GM18870 (cell line): ENCODE data around the gene ACOX3.
"Not testable (repeated sequence)": the region's sequence is repeated elsewhere in the genome, so short reads cannot be mapped to it uniquely, and the experiment has no call there.

Experiments used
- ATAC-seq: cut with Tn5 transposase; IDR thresholded peaks from one replicate; pipeline ENCODE4 v1.9.1; 2021; ENCODE audit warnings: moderate library complexity; ENCODE audit not compliant: unreplicated experiment

Gene ACOX3

DNA sequence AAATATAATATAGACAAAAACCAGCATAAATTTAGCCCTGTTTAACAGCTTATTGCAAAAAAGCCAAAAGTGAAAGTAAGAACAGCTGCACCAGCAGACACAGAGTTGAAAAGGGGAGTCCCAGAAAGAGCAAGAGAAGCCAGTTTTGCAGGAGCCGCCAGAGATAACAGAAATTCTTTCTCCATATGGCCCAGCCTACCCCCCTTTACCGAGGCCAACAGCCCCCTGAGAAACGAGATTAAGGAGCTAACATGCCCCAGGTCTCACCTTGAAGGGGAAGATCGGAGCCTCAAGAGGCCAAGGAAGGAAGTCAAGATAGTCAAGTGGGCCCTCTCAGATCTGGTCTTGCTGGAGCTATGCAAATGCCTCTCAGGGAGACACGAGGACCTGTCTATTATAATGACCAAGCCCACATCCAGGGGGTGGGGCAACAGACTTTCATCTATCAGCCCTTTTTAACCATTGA, 4.8 kb downstream of the ACOX3 start:
- ATAC-seq: peak; percentile 59

DNA sequence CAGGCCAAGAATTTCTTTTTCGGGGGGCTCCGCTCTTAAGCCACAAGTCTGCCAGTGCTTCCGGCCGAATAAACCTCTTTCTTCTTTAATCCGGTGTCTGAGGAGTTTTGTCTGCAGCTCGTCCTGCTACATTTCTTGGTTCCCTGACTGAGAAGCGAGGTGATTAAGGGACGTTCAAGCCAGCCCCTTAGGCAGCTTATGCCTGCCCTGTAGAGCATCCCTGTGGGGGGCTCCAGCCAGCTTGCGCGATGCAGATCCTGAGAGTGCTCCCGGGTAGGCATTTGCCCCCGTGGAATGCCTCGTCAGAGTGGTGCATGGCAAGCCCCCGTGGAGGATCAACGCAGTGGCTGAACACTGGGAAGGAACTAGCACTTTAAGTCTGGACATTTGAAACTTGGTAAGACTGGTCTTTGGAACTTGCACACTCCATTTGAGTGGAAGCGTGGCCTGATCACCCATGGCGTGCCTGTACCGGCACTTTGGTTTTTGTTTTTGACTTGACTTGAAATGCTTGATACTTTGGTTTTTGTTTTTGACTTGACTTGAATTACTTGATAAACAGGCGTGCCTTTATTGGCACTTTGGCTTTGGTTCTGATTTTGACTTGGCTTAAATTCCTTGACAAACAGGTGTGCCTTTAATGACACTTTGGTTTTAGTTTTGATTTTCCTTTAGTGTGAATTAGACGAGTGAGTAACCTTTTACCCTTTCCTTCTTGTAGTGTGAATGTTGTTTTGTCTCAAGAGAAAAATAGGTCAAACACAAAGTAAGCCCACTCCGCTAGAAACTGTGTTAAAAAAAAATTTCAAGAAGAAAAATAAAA, 6.1 kb downstream of the ACOX3 start:
- ATAC-seq: no peak

DNA sequence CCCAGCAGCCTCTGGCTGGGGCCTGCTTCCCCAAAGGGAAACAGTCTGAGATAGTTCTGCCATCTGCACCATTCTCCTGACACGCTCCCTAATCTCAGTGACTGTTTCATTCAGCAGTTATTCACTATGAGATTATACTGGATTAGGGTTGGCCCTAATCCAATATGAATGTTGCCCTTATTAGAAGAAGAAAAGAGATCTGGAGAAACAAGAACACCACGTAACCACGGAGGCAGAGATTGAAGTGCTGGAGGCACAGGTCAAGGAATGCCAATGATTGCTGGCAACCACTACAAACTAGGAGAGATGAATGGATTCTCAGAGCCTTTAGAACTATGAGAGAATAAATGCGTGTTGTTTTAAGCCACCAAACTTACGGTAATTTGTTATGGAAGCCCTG, 7.4 kb downstream of the ACOX3 start:
- no peak for ATAC-seq

DNA sequence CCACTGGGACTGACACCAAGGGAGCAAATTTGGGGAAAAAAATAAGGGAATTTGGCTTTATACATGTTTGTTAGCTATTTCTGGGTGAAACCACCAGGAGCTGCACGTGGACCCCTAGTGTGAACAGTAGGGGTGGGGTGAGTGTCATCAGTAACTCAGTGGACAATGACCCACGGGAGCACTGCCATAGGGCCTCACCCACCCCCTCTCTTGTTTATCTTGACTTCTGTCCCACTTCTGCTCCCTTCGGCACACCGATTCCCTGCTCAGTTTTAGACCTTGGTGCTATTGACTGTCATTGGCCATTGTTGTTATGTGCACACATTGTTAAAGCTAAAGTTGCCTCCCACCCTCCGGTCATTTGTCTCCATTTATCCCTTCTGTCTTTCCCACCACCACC, 9.0 kb downstream of the ACOX3 start:
- ATAC-seq: no peak

DNA sequence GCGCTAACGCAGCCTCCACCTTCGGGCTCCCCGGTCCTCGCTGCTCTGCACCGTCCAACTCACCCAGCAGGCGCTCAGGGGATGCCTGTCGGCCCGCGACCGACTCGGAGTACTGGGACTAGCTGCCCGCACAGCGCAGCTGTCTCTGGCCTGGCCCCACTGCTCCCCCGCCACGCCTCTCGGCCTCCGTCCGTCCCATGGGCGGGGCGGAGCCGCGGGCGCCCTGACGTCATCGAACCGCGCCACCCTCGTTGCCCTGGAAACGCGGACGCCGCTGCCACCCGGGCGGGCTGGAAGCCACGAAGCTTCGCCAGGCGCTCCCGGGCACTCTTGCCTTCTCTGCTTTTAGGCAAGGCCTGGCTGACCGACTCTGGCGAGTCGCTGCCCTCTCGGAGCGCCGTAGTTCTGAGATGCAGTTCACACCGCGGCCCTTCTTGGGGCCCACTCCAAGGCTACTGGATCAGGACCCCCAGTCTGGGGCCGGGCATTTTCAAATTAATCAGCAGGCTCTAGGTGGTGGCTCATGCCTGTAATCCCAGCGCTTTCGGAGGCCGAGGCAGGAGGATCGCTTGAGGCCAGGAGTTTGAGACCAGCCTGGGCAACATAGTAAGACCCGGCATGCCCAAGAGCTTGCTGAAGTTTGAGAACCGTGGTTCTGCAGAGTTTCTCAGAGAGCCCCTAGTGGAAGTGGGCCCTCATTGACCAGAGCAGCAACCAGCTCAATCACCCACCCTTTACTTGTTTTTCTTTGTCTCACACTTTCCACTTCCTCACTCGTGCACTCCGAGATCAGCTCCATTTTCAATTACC, 12.0 kb downstream of the ACOX3 start:
- peak; percentile 79 for ATAC-seq

DNA sequence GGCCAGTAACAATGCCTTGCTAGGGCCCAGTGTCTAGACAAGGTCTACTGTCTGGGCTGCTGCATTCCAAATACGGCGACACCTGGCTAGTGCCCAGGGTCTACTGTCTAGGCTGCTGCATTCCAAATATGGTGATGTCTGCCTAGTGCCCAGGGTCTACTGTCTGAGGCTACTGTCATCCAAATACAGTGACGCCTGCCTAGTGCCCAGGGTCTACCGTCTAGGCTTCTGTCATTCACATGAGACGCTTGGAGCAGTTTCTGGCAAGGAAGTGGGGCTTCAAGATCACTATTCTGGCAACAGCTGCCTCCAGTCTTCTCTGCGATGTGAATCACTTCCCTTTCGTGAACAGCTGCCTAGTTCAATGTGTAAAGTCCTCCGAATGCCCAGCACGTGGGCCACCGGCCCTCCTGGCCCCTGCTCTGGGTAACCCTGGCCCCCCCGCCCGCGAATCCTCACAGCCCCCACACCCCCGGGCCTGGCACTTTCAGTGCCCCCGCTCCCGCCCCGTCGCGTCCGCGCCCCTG, 12.7 kb downstream of the ACOX3 start:
- ATAC-seq: peak; percentile 42

DNA sequence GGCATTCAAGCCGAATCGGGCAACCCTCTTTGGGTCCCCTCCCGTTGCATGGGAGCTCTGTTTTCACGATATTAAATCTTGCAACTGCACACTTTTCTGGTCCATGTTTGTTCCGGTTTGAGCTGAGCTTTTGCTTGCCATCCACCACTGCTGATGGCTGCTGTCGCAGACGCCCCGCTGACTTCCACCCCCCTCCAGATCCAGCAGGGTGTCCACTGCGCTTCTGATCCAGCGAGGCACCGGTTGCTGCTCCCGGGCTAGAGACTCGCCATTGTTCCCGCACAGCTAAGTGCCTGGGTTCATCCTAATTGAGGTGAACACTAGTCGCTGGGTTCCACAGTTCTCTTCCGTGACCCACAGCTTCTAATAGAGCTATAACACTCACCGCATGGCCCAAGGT, 13.3 kb downstream of the ACOX3 start:
- no peak for ATAC-seq

DNA sequence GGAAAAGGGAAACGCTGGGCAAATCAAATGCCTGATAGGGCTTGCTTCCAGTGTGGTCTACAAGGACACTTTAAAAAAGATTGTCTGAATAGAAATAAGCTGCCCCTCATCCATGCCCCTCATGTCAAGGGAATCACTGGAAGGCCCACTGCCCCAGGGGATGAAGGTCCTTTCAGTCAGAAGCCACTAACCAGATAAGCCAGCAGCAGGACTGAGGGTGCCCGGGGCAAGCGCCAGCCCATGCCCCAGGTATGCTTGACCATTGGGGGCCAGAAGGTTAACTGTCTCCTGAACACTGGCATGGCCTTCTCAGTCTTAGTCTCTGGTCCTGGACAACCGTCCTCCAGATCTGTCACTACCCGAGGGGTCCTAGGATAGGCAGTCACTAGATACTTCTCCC, 17.7 kb downstream of the ACOX3 start:
- ATAC-seq: no peak

DNA sequence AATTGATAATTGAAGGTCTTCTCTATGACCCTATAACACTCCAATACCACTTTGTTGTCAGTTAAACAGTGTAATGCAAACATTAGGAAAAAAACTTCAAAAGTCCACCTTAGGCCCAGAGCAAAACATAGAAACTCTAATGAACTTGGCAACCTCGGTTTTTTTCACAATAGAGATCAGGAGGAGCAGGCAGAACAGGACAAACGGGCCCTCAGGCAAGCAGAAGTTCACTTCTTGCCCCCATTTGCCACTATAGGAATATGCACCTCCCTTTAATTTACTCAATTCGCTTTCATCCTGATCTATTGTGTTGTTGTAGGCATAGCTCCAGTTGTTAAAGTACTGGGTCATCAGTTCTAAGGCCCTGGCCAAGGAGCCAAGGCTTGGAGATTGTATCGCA, 18.2 kb downstream of the ACOX3 start:
- ATAC-seq: no peak

DNA sequence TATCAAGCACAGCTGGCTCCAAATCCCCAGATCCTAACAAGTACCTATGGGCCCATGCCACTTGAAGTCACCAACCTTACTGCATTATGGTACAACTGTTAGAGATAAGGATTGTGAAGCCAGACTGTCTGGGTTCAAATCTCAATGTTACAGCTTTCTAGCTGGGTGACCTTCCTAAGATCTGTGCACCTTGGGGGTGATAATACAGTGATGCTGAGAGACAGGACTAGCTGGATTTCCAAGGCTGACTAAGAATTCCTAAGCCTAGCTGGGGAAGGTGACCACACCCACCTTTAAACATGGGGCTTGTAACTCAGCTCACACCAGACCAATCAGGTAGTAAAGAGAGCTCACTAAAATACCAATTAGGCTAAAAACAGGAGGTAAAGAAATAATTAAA, 20.4 kb downstream of the ACOX3 start:
- not testable (repeated sequence) for ATAC-seq

DNA sequence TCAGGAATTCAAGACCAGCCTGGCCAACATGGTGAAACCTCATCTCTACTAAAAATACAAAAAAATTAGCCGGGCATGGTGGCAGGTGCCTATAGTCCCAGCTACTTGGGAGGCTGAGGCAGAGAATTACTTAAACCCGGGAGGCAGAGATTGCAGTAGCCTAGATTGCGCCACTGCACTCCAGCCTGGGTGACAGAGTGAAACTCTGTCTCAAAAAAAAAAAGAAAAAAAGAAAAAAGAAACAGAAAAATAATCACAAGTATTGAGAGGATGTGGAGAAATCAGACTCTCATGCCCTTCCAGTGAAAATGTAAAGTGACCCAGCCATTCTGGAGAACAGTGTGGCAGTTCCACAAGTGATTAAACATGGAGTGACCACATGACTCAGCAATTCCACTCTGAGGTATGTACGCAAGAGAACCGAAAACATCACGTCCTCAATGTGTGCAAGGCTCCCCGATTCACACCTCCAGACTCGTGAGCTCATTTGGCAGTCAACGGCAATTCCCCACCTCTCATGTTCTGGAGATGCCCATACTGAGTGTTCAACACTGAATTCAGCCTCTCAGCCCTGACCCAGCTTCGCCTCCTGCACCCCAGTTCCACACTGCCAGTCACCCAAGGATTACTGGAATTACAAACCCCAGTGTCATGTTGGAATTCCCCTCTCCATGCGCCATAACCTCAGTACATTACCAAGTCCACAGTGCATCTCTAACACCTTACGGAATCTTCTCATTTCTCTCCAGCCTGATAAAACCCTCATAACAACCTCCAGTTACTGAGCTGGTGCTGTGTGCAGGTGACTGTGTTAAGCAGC, 21.1 kb downstream of the ACOX3 start:
- peak; percentile 67 for ATAC-seq

DNA sequence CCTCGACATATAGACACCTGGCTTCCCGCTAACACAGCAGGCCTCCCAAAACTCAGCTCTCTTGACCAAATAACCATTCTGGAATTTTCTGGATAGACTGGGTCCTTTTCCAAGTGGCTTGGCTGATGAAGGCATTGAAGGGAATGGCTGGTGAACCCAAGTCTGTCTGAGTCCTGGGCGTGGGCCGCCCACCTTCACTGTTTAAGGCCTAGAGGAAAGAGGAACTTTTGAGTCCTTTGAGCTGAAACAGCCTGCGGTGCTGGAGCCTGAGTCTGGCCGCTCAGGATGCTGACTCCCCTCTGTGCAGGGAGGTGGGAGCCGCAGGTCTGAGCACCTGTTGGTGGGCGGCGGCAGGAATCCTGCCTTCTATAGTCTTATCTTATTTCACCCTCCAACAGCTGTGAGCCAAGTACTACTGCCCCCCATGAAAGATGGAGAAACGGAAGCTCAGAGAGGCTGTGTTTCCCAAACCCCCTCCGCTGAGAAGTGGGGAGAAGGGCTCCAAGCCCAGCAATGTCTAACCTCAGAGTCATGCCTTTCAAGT, 23.4 kb downstream of the ACOX3 start:
- ATAC-seq: no peak

DNA sequence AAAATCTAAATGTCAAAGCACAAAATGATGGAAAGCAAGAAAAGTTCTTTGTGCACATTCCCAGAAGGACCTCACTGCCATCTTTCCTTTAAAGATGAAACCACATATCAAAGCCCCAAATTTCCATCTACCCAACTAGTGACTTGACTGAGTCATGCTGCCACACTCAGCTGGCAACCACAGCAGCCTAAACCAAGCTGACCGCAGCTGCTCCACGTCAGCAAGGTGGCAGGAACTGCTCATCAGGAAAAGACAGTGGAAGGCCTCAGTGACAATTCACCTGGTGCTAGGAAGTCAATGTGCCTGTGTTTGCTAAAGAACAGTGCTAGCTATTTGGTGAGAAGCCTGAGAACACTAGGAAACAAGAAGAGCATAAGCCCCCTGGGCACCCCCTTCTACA, 26.1 kb downstream of the ACOX3 start:
- ATAC-seq: no peak

DNA sequence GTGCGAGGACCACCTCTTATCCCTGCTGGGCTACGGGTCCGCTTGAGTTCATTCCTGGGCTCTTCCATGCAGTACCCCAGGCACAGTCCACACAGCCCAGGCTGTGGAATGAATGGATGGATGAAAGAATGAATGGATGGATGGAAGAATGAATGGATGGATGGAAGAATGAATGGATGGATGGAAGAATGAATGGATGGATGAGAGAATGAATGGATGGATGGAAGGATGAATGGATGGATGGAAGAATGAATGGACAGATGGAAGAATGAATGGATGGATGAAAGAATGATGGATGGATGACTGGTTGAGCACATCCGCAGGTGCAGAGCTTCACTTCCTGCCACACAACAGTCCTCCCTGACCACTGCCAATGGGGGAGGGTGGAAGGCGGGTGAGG, 28.2 kb downstream of the ACOX3 start:
- ATAC-seq: no peak

DNA sequence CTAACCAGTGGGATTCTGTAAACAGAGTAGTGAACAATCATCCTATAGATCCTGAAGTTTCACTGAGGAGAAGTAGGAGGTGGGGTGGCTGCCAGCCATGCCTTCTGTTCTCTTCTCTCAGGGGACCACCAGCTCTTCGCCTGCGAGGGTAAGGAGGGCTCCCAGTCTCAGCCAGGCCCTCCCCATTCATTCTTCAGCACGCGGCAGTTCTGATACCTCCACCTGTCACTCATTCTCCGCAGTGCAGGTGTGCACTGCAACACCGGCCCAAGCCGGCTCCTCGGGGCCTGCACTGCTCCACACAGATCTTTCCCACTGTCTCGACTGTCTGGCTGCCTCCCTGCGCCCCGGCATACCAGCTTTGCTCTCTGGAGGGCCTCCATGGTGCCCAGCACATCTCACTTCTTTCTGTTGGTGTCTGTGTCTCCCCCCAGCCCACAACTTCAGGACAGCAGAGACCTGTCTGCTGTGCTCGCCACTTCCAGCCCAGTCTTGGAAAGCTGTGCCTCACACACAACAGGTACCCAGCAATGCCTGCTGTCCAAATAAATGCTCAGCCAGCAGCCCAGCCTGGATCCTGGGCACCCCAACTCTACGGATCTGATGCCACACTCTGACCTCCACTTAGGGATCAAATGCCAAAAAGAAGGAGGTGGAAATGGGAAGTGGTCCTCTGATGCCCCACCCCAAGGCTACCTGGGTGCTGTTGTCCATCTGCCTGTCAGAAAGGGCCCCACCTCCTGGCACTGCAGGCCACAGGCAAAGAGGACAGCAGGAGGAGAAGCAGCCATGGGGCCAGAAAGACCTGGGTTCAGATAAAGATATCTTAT, 29.0 kb downstream of the ACOX3 start:
- no peak for ATAC-seq

DNA sequence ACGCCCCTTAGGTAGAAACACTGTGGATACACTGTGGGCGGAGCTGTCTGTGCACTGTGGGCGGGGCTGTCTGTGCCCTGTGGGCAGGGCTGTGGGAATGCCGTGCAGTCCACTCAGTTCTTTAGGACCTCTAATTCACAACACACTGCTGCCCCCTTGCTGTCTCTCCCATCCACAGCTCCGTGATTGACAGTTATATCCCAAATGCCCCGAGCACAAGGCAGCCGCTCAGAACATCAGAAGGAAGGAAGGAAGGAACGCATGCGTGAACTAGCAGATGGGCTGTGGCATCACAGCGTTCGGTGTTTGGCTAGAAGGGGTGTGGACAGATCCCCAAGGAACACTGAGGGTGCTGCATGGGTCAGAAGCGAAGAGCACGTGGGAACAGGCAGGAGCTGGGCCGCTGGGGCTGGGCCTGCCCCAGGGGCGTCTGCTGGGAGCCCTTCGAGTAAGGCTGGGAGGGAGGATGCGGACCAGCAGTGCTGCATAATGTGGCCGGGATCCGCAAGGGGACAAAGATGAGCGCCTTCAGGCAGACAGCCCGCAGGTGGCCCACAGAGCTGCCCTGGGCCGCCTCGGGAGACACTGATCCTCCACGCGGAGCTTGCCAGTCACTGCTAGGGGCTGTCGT, 29.8 kb downstream of the ACOX3 start:
- ATAC-seq: no peak

DNA sequence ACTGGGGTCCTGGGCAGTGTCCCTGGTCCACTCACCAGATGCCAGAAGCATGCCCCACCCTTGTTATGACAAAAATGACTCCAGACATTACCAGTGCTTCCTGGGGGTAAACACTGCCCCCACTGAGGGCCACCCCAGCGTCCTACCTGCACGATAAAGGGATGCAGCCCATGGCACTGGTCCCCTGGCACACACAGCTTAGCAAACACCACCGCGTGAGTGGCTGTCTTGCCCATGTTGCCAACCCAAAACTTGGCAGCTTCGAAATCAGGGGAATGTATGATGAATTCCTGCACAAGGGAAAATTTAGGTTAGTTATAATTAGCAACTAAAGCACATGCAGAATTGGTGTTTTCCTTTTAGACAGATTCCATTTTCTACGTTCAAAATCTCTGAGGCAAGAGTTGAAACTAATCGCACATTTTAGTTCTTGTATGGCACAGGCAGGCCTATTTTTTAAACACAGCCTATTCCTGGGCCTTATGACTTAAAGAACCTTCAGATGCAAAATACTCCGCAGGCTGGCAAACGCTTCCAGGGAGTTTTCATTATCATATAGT, 30.4 kb downstream of the ACOX3 start:
- no peak for ATAC-seq

DNA sequence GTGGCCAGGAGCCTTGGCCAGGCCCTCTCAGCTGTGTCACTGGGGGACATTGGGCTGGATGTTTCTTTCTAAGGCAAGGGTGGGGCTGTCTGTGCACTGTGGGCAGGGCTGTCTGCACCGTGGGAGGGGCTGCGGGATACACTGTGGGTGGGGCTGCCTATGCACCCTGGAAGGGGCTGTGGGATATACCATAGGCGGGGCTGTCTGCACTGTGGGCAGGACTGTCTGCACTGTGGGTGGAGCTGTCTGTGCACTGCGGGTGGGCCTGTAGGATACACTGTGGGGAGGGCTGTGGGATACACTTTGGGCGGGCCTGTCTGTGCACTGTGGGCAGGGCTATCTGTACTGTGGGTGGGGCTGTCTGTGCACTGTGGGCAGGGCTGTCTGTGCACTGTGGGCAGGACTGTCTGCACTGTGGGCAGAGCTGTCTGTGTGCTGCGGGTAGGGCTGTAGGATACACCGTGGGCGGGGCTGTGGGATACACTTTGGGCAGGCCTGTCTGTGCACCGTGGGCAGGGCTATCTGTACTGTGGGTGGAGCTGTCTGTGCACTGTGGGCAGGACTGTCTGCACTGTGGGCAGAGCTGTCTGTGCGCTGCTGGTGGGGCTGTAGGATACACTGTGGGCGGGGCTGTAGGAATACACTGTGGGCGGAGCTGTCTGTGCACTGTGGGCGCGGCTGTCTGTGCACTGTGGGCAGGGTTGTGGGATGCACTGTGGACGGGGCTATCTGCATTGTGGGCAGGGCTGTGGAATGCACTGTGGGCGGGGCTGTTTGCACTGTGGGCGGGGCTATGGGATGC, 31.1 kb downstream of the ACOX3 start:
- ATAC-seq: no peak
